Measurements from ENCODE around the gene ZNF3.

DNA sequence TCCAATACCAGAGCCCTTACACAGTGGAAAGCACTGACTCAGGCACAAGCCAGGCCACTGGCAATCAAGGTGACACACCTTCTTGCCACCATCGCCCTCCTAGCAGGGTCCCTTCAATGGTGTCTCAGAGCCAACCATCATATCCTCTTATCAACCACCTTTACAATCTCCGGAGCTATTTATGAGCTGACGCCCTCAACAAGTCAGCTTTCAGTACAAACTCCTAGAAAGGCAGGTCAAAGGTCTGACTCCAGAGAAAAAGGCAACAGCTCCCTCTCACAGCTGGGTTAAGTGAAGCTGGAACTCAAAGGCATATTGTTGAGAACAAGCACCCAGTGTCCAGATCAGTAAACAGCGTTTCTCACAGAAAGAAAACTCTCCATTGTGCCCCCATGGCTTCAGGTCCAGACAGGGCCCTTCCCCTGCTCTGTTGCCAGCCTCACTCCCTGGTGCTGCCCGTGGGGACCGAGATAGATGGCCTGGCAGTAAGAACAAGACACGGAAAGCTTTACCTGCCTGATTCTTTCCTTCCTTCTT lies 2.4 kb downstream of the ZNF3 start:
- no peak for TF ChIP-seq CTCF (IDR thresholded peaks at IDR 0.05)
- TF ChIP-seq NPAS2 (CRISPR knock-in tag; IDR thresholded peaks at IDR 0.05; ENCODE audit: borderline replicate concordance), result no peak
- TF ChIP-seq POLR2A (IDR thresholded peaks at IDR 0.05; ENCODE audit: low read length), result no peak
- TF ChIP-seq, protein P1, sequence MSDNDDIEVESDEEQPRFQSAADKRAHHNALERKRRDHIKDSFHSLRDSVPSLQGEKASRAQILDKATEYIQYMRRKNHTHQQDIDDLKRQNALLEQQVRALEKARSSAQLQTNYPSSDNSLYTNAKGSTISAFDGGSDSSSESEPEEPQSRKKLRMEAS (IDR thresholded peaks at IDR 0.05), result no peak
- TF ChIP-seq, protein P2, sequence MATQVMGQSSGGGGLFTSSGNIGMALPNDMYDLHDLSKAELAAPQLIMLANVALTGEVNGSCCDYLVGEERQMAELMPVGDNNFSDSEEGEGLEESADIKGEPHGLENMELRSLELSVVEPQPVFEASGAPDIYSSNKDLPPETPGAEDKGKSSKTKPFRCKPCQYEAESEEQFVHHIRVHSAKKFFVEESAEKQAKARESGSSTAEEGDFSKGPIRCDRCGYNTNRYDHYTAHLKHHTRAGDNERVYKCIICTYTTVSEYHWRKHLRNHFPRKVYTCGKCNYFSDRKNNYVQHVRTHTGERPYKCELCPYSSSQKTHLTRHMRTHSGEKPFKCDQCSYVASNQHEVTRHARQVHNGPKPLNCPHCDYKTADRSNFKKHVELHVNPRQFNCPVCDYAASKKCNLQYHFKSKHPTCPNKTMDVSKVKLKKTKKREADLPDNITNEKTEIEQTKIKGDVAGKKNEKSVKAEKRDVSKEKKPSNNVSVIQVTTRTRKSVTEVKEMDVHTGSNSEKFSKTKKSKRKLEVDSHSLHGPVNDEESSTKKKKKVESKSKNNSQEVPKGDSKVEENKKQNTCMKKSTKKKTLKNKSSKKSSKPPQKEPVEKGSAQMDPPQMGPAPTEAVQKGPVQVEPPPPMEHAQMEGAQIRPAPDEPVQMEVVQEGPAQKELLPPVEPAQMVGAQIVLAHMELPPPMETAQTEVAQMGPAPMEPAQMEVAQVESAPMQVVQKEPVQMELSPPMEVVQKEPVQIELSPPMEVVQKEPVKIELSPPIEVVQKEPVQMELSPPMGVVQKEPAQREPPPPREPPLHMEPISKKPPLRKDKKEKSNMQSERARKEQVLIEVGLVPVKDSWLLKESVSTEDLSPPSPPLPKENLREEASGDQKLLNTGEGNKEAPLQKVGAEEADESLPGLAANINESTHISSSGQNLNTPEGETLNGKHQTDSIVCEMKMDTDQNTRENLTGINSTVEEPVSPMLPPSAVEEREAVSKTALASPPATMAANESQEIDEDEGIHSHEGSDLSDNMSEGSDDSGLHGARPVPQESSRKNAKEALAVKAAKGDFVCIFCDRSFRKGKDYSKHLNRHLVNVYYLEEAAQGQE (IDR thresholded peaks at IDR 0.05), result no peak
- TF ChIP-seq ZFP36 (IDR thresholded peaks at IDR 0.05; ENCODE audit: borderline replicate concordance, partially characterized antibody), result no peak
- TF ChIP-seq, protein P3, sequence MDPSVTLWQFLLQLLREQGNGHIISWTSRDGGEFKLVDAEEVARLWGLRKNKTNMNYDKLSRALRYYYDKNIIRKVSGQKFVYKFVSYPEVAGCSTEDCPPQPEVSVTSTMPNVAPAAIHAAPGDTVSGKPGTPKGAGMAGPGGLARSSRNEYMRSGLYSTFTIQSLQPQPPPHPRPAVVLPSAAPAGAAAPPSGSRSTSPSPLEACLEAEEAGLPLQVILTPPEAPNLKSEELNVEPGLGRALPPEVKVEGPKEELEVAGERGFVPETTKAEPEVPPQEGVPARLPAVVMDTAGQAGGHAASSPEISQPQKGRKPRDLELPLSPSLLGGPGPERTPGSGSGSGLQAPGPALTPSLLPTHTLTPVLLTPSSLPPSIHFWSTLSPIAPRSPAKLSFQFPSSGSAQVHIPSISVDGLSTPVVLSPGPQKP (IDR thresholded peaks at IDR 0.05; ENCODE audit: low read depth, low read length), result no peak
- no peak for TF ChIP-seq KDM5A (IDR thresholded peaks at IDR 0.05)
- TF ChIP-seq CBX8 (IDR thresholded peaks at IDR 0.05), result no peak
- no peak for TF ChIP-seq USF2 (IDR thresholded peaks at IDR 0.05)
- no peak for TF ChIP-seq RARB (CRISPR knock-in tag; IDR thresholded peaks at IDR 0.05)
- no peak for TF ChIP-seq MAFK (IDR thresholded peaks at IDR 0.05; ENCODE audit: partially characterized antibody)
- no peak for TF ChIP-seq HEYL (CRISPR knock-in tag; IDR thresholded peaks at IDR 0.05)

Data from A549 (cell line).